GM12878 (cell line): Measurements from ENCODE around the gene ZCCHC24. TPM values are rescaled to one million over a fixed set of nuclear protein-coding genes. Genes with fewer than 3 reads are reported as not detected.
A peak's percentile ranks its signal among the peaks of the same experiment; 100 is the strongest.

Experiments
- ATAC-seq: fragments of 200-7000 bp; cut with Tn5 transposase; 3 replicates; pipeline ENCODE4 v1.9.1; 2020; ENCODE audit warnings: mild to moderate bottlenecking, moderate library complexity
- BruUV-seq: library from RNA; stranded (reverse); fragments of 400-500 nt; replicated peaks from 2 replicates; lab custom pipeline; 2021; lab: Mats Ljungman, UMichigan
- CTCF ChIA-PET: fragments of 300-600 bp; sonication (Branson Sonifier 250); formaldehyde crosslinking; extraction: SDS; loops from one replicate; lab custom pipeline; 2021; ENCODE audit warnings: inconsistent platforms; lab: Yijun Ruan, JAX
- POLR2A ChIA-PET: fragments of 350-600 bp; formaldehyde crosslinking; extraction: SDS; loops from one replicate; lab custom pipeline; 2021; ENCODE audit warnings: inconsistent platforms; lab: Charles Lee
- RAD21 ChIA-PET: fragments of 300-600 bp; sonication (Branson Sonifier 250); formaldehyde crosslinking; loops from one replicate; lab custom pipeline; 2023; ENCODE audit warnings: antibody characterized with exemption; ENCODE audit not compliant: unreplicated experiment; lab: Charles Lee
- SMC1A ChIA-PET: fragments of 300-600 bp; sonication (Branson Sonifier 250); formaldehyde crosslinking; loops from one replicate; lab custom pipeline; 2023; ENCODE audit not compliant: unreplicated experiment, uncharacterized antibody; lab: Charles Lee
- DNase-seq: peaks from one replicate; pipeline ENCODE4 v3.0.0-alpha.2; 2011; ENCODE audit warnings: low read depth, low spot score
- FAIRE-seq: peaks from 3 replicates; lab custom pipeline; 2011; peaks lifted over from hg19 to GRCh38; lab: Jason Lieb, UNC
- H2AFZ ChIP-seq: 2 replicates; pipeline ENCODE4 v1.6.0; 2011; ENCODE audit warnings: low read depth, low read length, control low read depth; ENCODE audit not compliant: control insufficient read depth
- H3K27ac ChIP-seq: 2 replicates; pipeline ENCODE4 v1.5.1; 2011; ENCODE audit warnings: control low read depth; ENCODE audit not compliant: control insufficient read depth, insufficient read depth
- H3K27me3 ChIP-seq, 2 experiments: replicated peaks in 1 of 2; 2 replicates each; pipeline versions ENCODE4 v1.6.0 to v1.6.1; 2011; ENCODE audit warnings: low read length in 1 of 2; ENCODE audit not compliant: control insufficient read depth in 2 of 2, insufficient read depth in 2 of 2
- H3K36me3 ChIP-seq, 2 experiments: 2 replicates each; pipeline ENCODE4 v1.5.1; 2011; ENCODE audit warnings: low read length in 1 of 2; ENCODE audit not compliant: control insufficient read depth in 2 of 2, insufficient read depth in 2 of 2
- H3K4me1 ChIP-seq: 2 replicates; pipeline ENCODE4 v1.6.1; 2011; ENCODE audit warnings: mild to moderate bottlenecking, low read length, moderate library complexity, mixed read lengths; ENCODE audit not compliant: control insufficient read depth, insufficient read depth
- H3K4me2 ChIP-seq: 2 replicates; pipeline ENCODE4 v1.6.0; 2011; ENCODE audit warnings: control low read depth; ENCODE audit not compliant: control insufficient read depth, insufficient read depth
- H3K4me3 ChIP-seq: fragments of 200-600 bp; sonication (generic); 2 replicates; pipeline ENCODE4 v1.5.1; 2016
- H3K79me2 ChIP-seq: 2 replicates; pipeline ENCODE4 v1.6.0; 2011; ENCODE audit warnings: low read length; ENCODE audit not compliant: control insufficient read depth, insufficient read depth
- H3K9ac ChIP-seq: 2 replicates; pipeline ENCODE4 v1.8.0; 2011; ENCODE audit warnings: low read length, control low read depth, mixed read lengths; ENCODE audit not compliant: control insufficient read depth, insufficient read depth
- H3K9me3 ChIP-seq: replicated peaks from 3 replicates; pipeline ENCODE4 v1.5.1; 2011; ENCODE audit warnings: mild to moderate bottlenecking, low read length; ENCODE audit not compliant: control insufficient read depth, insufficient read depth
- H4K20me1 ChIP-seq: 2 replicates; pipeline ENCODE4 v1.6.0; 2011; ENCODE audit not compliant: control insufficient read depth, insufficient read depth
- BCL11A ChIP-seq: IDR thresholded peaks from 2 replicates; pipeline ENCODE4 v1.6.1; 2011; ENCODE audit warnings: low read depth, low read length
- HDGF ChIP-seq: fragments of 450-650 bp; IDR thresholded peaks from 2 replicates; pipeline ENCODE4 v1.6.1; 2016; ENCODE audit warnings: antibody characterized with exemption
- TCF7 ChIP-seq: IDR thresholded peaks from 2 replicates; pipeline ENCODE4 v1.6.1; 2014; ENCODE audit warnings: antibody characterized with exemption, borderline replicate concordance
- ZBTB40 ChIP-seq: fragments of 450-650 bp; IDR thresholded peaks from 2 replicates; pipeline ENCODE4 v1.6.1; 2016; ENCODE audit warnings: mild to moderate bottlenecking, moderate library complexity, borderline replicate concordance
- WGBS: methylation state at CpG from one replicate; pipeline ENCODE4 v1.1.6; 2016; ENCODE audit warnings: low lambda C conversion rate; ENCODE audit not compliant: insufficient replicate concordance, insufficient coverage; ENCODE audit errors: missing lambda C conversion rate; 5-methylcytosine and 5-hydroxymethylcytosine counted together
- in situ Hi-C: fragments of 300-500 bp; cut with MboI; formaldehyde crosslinking; loops from 9 replicates; pipeline ENCODE4 v1.14.3; 2018; ENCODE audit warnings: mixed read lengths
- intact Hi-C: fragments of 100-400 bp; cut with micrococcal nuclease; formaldehyde crosslinking; loops from one replicate; pipeline ENCODE4 v1.14.2; 2022; ENCODE audit not compliant: unreplicated experiment
- polyA plus RNA-seq, 11 experiments: library from polyadenylated mRNA; depleted of rRNA in 4 of 11; unstranded in 6 of 11; stranded (reverse) in 5 of 11; fragments of >200 nt; fragmentation: Nextera tagmentation in 4 of 11; fragmentation: Illumina TruSeq in 1 of 11; extraction: Ambion mirVana in 4 of 11; extraction: Trizol in 1 of 11; gene quantifications; 1 replicate in 1 of 11; 2 replicates in 10 of 11; pipeline versions ENCODE4 v1.2.1 to v1.2.3, GENCODE V29; 2011 to 2016; ENCODE audit warnings: inconsistent platforms in 2 of 11, missing spikeins in 2 of 11, low read depth in 1 of 11
- total RNA-seq, 4 experiments: library from RNA; depleted of rRNA in 3 of 4; stranded (reverse); fragments of >200 nt in 3 of 4; fragmentation: Illumina TruSeq in 1 of 4; extraction: Trizol in 1 of 4; gene quantifications; 2 replicates each; pipeline versions ENCODE4 v1.2.1 to v1.2.3, GENCODE V29; 2013 to 2021

The ZCCHC24 gene
- total and polyA plus RNA-seq, 10 of the 15 experiments (the other 5 are each of a cell fraction or from before 2014, with no cell fraction given), result 0.02 to 0.62 (median 0.04) TPM; not detected in 4

GRCh38 chr10:79348640-79348988, 96.8 kb downstream of the ZCCHC24 start:
- Histone ChIP-seq H3K4me1 (peaks cover 12% of the 10 kb centered on the region), H3K27me3 (no peaks in the 10 kb centered on the region), H3K4me2 (peak overlapping the region; percentile 95), H3K9me3 (no peaks in the 10 kb centered on the region), H3K79me2 (peaks cover 45% of the 10 kb centered on the region), H2AFZ (no peak overlapping the region), H3K27ac (peak overlapping the region; percentile 92), H3K9ac (peak overlapping the region; percentile 96), H3K4me3 (peak overlapping the region; percentile 84), H4K20me1 (no peaks in the 10 kb centered on the region; the same call in 1 of the 2 replicates), H3K36me3 (peaks cover 27 to 38% of the 10 kb centered on the region in 2 experiments)
- 9% methylated on average over 3 of the region's 3 CpGs for WGBS
- POLR2A ChIA-PET, result interaction anchor here (0.9 to 2.2 kb wide), 5 partner anchors 18 to 104 kb away, joined by 3 to 13 read pairs (median 5); no protein-coding TSS in a partner anchor
- DNase-seq, result no peak
- no peak for ATAC-seq
- CTCF ChIA-PET, result interaction anchor here (0.6 to 5.4 kb wide), 11 partner anchors 11 to 103 kb away, joined by 3 to 27 read pairs (median 6); no protein-coding TSS in a partner anchor
- SMC1A ChIA-PET, result interaction anchor here (0.7 to 3.2 kb wide), 11 partner anchors 14 to 104 kb away, joined by 3 to 10 read pairs (median 4); no protein-coding TSS in a partner anchor
- in situ Hi-C loops (no loop called here), intact Hi-C loops (loop anchor here (2.0 kb wide), 1 partner anchor 106 kb away; no protein-coding TSS in a partner anchor)
- BruUV-seq, result no TSS peak
- no peak for TF ChIP-seq HDGF
- TF ChIP-seq TCF7, result no peak
- 0 out of 2 replicates have a peak, but pooled peaks have one; percentile 20 for TF ChIP-seq ZBTB40
- TF ChIP-seq BCL11A, result no peak
- no peak for FAIRE-seq
- RAD21 ChIA-PET, result interaction anchor here (0.7 to 4.6 kb wide), 6 partner anchors 17 to 107 kb away, joined by 3 to 36 read pairs (median 8); no protein-coding TSS in a partner anchor
